OCI-LY1 (cell line): Measurements from ENCODE around the gene HPSE2.

Experiments used
- CTCF ChIP-seq: fragments of 200-600 bp; sonication (generic), shearing (Covaris generic); IDR thresholded peaks from 2 replicates; pipeline ENCODE4 v1.5.1; 2017; ENCODE audit warnings: mild to moderate bottlenecking, antibody characterized with exemption, low read length, moderate library complexity, mixed read lengths
- EZH2 ChIP-seq: fragments of 200-600 bp; sonication (generic), shearing (Covaris generic); IDR thresholded peaks from 2 replicates; pipeline ENCODE4 v1.8.0; 2017; ENCODE audit warnings: borderline replicate concordance, mixed run types, mild to moderate bottlenecking, antibody characterized with exemption, low read length, moderate library complexity, mixed read lengths

DNA sequence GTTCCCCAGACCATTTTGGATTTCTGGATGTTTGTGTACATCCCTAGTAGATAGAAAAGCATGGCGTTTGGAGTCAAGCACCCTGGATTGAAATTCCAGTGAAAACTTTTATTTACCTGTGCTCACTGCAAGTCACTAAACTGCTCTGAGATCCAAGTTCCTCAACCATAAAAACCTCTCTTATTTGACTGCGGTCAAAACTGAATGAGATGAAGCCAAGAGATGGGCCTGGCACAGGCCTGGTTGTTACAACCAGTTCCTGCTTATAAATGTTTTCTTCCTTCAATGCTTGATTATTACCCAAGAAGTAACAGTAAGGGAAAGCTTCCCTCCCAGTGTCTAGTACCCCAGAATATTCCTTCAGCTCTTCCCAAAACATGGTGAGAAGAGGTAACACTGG, 718.0 kb downstream of the HPSE2 start:
- TF ChIP-seq CTCF = no peak
- no peak for TF ChIP-seq EZH2
